HL-60 (cell line): Measurements from ENCODE around the gene TLCD1.

Source experiments
- GABPA ChIP-seq: IDR thresholded peaks from 2 replicates; pipeline ENCODE4 v1.6.1; 2012; ENCODE audit warnings: low read depth
- POLR2AphosphoS5 ChIP-seq: IDR thresholded peaks from 2 replicates; pipeline ENCODE4 v1.6.1; 2012; ENCODE audit warnings: low read depth
- SPI1 ChIP-seq: IDR thresholded peaks from 2 replicates; pipeline ENCODE4 v1.6.1; 2012; ENCODE audit warnings: low read depth, mild to moderate bottlenecking, borderline replicate concordance
- TF ChIP-seq, protein P1 (sequence below): IDR thresholded peaks from one replicate; pipeline ENCODE4 v1.5.1; 2011; ENCODE audit warnings: low read length, control low read depth, inconsistent platforms; ENCODE audit not compliant: insufficient read depth
- TF ChIP-seq, protein P2 (sequence below): IDR thresholded peaks from 2 replicates; pipeline ENCODE4 v1.6.1; 2012; ENCODE audit warnings: low read depth; ENCODE audit not compliant: insufficient replicate concordance

DNA sequence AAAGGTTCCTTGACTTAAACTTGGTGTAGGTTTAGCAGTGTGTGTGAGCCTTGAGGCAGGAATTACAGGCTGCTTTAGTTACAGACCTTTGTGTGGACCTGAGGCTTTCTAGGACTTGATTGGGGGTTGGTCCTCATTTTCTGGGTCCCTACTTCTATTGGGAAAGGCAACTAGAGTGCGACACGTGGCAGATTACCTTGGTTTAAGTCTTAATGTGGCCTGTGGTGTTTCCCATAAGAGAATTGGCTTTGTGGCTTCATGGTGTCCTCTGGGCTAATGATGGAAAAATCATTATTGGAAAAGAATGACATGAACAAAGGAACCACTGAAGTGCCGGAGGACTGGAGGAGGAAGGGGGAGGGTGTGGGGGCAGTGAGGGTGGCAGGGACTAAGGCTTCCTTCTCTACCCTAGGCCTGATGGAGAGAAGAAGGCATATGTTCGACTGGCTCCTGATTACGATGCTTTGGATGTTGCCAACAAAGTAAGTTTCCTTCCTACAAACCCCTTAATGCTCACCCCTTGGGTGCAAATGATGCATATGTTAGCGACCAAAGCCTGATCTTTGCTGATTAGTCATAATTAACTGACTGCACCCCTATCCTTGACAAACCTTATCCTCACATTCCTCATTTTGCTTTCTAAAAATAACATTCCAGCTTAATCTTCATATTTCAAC, 2.7 kb downstream of the TLCD1 start:
- TF ChIP-seq, protein P1, sequence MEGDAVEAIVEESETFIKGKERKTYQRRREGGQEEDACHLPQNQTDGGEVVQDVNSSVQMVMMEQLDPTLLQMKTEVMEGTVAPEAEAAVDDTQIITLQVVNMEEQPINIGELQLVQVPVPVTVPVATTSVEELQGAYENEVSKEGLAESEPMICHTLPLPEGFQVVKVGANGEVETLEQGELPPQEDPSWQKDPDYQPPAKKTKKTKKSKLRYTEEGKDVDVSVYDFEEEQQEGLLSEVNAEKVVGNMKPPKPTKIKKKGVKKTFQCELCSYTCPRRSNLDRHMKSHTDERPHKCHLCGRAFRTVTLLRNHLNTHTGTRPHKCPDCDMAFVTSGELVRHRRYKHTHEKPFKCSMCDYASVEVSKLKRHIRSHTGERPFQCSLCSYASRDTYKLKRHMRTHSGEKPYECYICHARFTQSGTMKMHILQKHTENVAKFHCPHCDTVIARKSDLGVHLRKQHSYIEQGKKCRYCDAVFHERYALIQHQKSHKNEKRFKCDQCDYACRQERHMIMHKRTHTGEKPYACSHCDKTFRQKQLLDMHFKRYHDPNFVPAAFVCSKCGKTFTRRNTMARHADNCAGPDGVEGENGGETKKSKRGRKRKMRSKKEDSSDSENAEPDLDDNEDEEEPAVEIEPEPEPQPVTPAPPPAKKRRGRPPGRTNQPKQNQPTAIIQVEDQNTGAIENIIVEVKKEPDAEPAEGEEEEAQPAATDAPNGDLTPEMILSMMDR = no peak
- TF ChIP-seq POLR2AphosphoS5 (no peak), GABPA (no peak), SPI1 (no peak)
- TF ChIP-seq, protein P2, sequence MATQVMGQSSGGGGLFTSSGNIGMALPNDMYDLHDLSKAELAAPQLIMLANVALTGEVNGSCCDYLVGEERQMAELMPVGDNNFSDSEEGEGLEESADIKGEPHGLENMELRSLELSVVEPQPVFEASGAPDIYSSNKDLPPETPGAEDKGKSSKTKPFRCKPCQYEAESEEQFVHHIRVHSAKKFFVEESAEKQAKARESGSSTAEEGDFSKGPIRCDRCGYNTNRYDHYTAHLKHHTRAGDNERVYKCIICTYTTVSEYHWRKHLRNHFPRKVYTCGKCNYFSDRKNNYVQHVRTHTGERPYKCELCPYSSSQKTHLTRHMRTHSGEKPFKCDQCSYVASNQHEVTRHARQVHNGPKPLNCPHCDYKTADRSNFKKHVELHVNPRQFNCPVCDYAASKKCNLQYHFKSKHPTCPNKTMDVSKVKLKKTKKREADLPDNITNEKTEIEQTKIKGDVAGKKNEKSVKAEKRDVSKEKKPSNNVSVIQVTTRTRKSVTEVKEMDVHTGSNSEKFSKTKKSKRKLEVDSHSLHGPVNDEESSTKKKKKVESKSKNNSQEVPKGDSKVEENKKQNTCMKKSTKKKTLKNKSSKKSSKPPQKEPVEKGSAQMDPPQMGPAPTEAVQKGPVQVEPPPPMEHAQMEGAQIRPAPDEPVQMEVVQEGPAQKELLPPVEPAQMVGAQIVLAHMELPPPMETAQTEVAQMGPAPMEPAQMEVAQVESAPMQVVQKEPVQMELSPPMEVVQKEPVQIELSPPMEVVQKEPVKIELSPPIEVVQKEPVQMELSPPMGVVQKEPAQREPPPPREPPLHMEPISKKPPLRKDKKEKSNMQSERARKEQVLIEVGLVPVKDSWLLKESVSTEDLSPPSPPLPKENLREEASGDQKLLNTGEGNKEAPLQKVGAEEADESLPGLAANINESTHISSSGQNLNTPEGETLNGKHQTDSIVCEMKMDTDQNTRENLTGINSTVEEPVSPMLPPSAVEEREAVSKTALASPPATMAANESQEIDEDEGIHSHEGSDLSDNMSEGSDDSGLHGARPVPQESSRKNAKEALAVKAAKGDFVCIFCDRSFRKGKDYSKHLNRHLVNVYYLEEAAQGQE = no peak
